CD4-positive, alpha-beta T cell treated with Interleukin-4 for 4 hours (primary cell): ENCODE results near the gene FURIN.
"Not testable (repeated sequence)": the region's sequence is repeated elsewhere in the genome, so short reads cannot be mapped to it uniquely, and the experiment has no call there.

Source experiments
- DNase-seq: peaks from one replicate; pipeline ENCODE4 v3.0.0-alpha.2; 2020

The FURIN gene

GRCh38 chr15:90845201-90845949, 23.0 kb upstream of the FURIN start:
- peak; percentile 39 for DNase-seq

GRCh38 chr15:90849424-90849823, 19.0 kb upstream of the FURIN start:
- DNase-seq = not testable (repeated sequence)

- DNase-seq = peak; percentile 32
These were observed 17.3 kb upstream of the FURIN start for GRCh38 chr15:90851114-90851513.

DNA sequence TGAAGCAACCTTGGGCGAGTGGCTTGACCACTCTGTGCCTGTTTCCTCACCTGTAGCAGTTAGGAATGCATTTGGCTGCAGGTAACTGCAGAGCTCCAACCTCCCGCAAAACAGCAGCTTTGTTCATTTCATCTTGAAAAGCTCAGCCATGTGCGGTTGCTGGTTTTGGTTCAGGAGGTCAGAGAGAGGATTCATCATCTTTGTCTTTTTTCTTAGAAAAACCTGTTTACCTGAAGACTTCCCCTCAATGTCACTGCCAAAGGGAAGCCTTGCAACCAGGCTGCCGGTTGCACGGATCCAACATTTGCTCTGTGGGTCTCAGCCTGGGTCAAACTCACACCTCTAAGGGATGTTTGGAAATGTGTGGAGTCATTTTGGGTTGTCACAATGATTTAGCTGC, 16.4 kb upstream of the FURIN start:
- peak; percentile 24 for DNase-seq

DNA sequence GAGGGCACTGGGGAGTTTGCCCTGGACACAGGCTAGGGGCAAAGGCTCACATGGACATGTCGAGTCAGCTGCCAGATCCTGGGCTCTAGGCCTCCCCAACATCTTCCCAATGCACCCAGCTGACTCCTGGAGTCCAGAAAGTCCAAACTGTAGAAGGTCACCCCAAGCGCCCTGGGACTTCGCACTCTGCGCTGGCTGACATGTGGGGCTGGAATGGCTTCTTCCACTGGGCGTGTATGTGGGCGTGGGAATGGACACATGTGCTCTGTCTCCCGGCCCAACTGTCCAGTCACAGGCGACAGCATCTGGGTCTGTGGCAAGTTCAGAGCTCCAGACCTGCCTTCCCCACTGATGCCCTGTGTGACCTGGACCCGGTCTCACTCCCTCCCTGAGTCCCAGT, 13.2 kb upstream of the FURIN start:
- no peak for DNase-seq

DNA sequence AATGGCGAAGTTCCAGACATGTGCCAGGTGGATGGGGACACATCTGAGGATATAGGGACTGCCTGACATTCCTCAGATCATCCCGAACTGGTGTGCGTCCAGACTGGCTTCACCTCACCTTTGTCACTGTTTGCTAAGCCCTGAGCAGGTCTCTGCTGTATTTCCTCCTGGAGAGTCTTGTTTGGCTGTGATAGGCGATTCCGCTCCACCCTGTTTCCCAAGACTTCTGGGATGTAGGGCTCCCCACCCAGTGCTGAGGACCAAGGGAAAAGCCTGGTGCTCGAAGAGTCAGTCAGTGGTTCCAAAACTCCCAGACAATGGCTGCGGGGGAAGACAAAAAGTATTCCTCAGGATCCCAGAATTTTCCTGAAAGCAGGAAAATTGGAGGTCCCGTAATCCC, 11.1 kb upstream of the FURIN start:
- no peak for DNase-seq

DNA sequence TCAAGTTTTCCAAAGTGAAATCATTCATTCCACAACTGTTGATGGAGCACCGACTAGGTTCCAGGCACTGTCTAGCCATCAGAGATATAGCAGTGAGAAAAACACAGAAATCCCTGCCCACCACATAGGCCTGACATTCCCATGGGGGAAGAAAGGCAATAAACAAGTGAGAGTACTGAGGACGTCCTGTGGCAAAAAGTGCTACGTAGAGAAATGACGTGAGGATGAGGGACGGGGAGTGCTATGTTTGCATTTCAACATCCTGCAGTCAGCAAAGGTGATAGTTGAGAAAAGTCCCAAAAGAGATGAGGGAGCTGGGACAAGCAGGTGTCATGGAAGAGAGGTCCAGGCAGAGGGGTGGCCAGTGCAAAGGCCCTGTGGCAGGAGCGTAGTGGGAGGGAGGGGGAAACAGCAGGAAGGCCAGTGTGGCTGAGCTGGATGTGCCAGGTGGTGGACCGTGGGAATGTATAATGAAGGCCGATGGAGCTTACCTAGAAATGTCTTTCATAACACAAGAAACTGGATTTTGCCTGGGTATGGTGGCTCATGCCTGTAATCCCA, 10.4 kb upstream of the FURIN start:
- no peak for DNase-seq

DNA sequence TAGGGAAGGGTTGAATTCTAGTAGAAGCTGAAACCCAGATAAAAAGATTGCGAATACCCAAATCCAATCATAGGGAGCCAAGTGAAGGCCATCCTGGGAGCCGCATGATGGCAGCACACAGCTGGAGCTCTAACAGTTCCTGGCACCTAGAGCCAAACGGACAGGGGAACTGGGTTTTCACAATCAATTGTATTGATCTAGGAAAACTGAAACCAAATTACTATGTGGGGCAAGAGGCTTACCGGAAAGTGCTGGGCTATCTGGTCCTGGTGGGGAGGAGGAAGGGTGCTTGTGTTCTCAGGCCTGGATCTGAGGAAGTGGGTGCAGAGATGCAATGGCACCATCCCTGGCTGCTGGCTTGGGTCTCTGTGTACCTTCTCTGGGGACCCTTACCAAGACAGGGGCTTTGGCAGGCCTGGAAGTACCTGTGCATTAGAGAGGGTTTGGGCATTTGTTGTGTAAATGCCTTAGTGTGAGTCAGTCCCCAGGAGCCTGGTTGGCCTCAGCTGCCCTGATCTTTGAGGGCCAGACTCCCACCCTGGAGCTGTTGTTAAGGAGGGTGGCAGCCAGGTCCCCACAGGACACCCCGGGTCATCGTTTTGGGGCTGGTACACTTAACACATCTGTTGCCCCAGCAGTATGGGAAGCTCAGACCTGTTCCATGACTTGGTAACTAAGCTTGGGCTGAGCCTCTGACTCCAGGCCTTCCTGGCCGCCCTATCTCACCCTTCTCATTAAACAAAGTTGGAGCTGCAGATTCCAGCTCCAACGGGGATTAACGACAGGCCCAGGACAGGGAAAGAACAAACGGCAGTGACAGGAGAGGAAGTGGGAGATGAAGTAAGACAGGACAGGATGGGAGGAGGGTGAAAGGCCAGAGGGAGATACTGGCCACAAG, 8.9 kb upstream of the FURIN start:
- no peak for DNase-seq

- no peak for DNase-seq
These were observed 7.9 kb upstream of the FURIN start for GRCh38 chr15:90860450-90860849.

DNA sequence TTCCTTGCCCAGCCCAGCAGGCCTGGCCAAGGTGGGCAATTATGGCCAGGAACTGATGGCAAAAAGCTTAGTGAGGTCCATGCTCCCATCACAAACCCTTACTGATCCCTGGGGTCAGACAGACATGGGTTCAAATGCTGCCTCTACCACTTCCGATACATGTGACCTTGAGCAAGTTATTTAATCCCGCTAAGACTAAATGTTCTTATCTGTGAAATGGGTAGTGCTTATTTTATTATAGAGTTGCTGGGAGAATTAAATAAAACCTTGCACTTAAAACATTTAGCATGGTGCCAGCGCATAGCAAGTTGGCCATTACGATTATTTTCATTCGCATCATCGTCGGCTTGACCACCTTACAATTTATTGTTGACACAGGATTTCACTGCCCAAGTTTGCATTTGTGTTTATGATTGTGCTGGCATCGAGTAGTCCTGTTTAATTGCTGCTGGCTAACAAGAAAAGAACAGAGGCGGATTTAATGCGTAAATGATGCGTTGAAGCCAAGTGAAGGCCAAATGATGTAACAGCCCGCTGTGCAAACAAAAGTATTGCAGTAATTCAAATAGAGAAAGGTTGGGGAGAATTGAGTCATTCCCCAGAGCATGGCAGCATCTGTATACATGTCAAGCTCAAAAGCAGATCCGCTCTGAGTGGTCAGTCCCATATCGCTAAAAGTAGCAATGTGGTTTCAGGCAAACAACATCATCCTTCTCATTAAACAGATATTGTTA, 7.3 kb upstream of the FURIN start:
- DNase-seq = no peak

DNA sequence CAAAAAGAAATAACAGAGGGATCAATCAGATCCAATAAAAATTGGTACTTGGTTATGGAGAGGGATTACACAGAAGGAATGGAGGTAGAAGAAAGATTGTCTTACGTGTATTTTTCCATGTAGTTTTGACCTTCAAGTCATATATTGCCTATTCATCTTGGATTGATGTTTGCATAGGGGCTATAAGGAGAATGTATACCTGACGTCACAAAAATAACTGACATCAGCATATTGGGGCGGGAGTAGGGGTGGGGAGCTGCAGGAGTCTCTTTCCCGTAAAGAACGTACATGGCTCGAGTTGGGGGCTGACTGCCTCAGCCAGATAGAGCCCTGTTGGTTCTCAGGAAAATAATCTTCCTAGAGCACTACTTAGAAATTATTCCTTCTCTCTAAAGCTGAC, 5.9 kb upstream of the FURIN start:
- DNase-seq = no peak

DNA sequence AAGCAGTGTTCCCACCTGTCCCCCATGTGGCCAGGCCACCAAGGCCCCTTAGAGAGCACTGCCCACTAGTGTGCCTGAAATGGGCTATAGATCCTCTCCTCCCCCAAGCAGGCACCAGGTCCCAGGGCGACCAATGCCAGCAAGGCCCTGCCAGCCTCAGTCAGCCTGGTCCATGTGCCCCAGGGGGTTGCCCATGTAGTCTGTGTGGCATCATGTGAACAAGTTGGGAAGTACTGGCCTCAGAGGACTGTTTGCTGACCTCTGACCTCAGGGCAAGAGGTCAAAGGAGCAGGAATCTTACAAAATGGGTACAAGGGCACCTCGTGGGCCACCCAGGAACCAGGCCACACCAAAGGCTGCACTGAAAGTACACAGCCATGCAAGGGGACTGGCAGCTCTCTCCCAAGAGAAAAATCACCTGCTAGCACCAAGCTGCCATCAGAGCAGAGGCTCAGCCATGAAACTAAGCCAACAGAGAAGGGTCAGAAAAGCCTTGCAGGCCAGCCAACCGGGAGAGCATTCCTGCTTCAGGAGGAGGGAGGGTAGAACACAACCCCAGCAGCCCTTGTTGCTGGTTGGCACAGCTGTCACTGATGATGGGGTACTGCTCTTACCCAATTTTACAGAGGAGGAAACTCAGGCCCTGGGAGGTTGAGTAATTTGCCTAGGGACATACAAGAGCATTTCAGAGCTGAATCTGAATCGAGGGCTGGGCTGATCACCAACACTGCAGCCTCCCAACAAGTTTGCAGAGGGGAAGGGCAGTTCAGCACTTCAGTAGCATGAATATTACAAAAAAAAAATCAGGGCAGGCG, 5.2 kb upstream of the FURIN start:
- no peak for DNase-seq

DNA sequence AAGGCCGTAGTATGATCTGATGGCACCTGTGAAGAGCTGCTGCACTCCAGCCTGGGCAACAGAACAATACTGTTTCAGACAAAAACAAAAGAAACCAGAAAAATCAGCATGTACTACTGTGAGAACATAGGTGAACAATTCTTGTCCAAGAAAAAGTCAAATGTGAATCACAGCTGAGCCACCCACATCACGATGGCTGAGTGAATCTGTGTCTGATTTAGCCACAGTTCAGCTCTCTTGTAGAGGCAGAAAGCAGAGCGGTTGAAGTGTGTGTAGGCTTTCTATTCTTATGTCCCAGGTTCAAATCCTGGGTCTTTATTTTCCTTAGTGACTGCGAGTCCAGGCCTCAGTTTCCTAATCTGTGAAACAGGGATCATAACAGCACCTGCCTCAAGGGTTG, 4.4 kb upstream of the FURIN start:
- no peak for DNase-seq

- no peak for DNase-seq
These were observed 3.9 kb upstream of the FURIN start for GRCh38 chr15:90864507-90864906.

- no peak for DNase-seq
These were observed 2.7 kb upstream of the FURIN start for GRCh38 chr15:90865702-90866101.

- DNase-seq = no peak
These were observed 2.1 kb upstream of the FURIN start for GRCh38 chr15:90866161-90866715.

DNA sequence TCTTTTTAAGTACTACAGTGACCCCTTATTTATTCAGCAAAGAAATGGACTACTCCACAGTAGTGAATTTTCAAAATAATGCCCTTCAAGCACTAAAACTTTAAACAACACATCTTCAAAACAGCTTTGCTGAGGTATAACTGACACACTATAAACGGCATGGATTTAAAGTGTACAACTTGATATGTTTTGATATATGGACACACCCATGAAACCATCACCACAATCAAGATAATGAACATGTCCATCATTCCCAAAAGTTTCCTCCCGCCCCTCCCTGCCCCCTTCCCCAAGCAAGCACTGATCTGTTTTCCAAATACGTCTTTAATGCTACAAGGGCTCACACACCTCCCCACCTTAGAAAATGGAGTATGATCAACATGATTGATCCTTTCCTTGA, 1.6 kb upstream of the FURIN start:
- no peak for DNase-seq

DNA sequence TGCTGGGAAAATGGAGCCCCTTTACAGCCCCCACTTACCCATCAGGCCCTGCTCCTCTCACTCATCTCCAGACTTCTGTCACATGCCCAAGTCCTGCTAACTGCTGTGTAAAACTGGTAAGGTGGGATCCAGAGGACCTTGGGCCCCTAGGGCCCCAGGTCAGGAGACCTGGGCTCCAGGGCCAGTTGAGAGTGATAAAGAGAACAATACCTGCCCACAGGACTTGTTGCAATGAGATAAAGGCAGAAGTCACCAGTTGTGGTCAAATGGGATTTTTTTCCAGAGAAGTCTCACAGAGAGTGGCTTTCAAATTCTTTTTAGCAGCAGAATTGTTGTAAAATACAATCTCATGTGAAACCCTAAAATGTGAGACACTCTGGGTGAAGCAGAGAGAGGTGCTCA, 753 bp downstream of the FURIN start:
- no peak for DNase-seq

GRCh38 chr15:90869601-90870353, 1.4 kb downstream of the FURIN start:
- DNase-seq = peak; percentile 44

DNA sequence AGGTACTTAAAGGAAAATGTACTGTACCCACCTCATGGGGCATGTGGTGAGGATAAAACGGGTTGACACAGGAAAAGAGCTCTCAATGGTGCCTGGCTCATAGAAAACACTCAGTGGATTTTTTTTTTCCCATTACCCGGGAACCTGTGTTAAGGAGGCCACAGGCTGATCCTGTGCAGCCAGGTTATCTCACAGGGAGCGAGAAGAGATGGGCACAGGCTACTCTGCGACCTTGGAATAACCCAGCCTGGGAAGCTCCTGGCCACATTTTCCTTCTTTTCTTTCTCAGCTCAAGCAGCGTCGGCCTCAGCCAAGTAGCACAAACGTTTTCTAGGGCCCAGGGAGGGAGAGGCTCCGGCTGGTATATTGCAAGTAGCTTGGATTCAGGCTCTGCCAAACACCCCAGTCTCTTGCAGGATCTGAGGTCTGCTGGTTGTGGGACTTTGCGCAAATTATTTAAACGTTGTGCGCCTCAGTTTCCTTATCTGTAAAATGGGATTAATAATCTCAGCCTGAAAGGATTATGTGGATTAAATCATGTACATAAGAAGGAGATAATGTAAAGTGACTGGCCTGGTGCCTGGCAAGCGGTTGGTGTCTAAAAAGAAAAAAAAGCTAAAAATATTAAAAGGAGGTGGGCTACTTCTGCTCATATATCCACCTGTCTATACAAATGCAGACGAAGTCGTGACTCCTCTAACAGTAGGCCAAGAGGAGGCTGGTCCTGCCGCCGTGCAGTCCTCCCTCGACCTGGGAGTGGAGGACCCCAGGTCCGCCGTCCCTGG, 2.2 kb downstream of the FURIN start:
- no peak for DNase-seq
